ENCODE measurements around the gene RAB21. TPM values are rescaled to one million over a fixed set of nuclear protein-coding genes. Genes with fewer than 3 reads are reported as not detected.
"Not testable (repeated sequence)": the region's sequence is repeated elsewhere in the genome, so short reads cannot be mapped to it uniquely, and the experiment has no call there.

The RAB21 gene
- total RNA-seq, 1 donor from 2014 or later = 31.0 TPM

DNA sequence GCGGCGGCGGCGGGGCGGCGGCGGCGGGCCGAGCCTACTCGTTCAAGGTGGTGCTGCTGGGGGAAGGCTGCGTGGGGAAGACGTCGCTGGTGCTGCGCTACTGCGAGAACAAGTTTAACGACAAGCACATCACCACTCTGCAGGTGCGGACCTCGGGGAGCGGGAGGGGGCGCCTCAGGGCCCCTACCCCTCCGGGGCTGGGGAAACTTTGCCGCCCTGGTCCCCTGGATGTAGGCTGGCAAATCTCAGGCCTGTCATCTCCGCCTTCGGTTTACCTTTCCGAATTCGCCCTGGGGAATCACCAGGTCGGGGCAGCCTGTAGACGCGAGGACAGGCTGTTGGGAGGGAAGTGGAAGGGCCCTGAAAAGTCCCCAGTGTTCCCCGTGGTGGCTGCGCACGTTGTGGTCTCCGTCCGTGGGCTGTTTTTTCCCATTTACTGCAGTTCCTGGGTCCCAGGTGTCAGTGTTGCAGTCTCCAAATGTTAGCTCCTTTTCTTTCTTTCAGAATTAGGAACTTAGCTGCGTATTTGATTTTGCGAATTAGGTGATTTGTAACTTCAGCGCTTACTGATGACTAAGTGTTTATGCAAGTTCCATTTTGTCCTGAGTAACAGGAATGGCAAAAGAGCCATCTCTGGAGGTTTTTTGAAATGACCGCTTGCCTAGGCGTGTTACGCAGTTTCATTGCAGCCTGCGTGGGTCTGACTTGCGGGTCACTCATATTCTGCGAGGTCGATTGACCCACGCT lies 656 bp downstream of the RAB21 start:
- Histone ChIP-seq H3K27me3 (ENCODE audit: control insufficient read depth, insufficient read depth, low read length) (no peaks in the 10 kb centered on the region), H3K36me3 (ENCODE audit: control insufficient read depth, insufficient read depth, low read length) (no peaks in the 10 kb centered on the region), H3K4me3 (ENCODE audit: low read depth, low read length) (peak overlapping the region; percentile 83)
- peak; percentile 2 for TF ChIP-seq CTCF (IDR thresholded peaks at IDR 0.05; ENCODE audit: insufficient read depth, low read length, poor library complexity, severe bottlenecking)
- DNase-seq (ENCODE audit: low read depth) = peak; percentile 31

DNA sequence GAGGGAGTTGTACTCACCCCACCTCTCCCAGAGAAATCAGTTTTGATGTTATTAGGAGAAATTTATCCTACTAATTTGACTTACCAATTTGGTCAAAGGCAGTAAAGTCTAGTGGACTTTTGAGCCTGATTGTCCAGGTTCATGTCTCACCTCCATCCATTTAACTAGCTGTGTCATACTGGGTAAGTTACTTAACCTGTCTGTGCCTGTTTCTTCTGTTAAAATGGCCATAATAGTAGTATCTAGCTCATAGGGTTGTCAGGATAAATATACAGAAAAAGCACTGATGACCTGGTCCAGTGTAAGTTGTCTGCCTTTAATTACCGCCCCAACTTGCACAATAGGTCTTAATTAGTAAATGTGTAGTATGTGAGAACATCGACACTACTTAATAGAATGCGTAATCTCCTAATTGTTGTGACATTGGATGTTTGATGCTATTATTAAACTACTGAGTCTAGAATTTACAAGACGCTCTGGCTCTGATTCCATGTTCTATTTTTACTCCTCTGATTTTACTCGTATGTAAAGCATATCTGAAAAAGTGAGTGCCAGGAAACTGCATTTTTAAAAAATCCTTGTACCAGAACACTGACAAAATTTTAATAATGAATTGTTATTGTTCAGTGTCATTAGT lies 1.5 kb downstream of the RAB21 start:
- H3K27me3 ChIP-seq (ENCODE audit: control insufficient read depth, insufficient read depth, low read length) = no peaks in the 10 kb centered on the region
- DNase-seq (ENCODE audit: low read depth) = no peak
- peak overlapping the region; percentile 83 for H3K4me3 ChIP-seq (ENCODE audit: low read depth, low read length)
- H3K36me3 ChIP-seq (ENCODE audit: control insufficient read depth, insufficient read depth, low read length) = no peaks in the 10 kb centered on the region
- TF ChIP-seq CTCF (IDR thresholded peaks at IDR 0.05; ENCODE audit: insufficient read depth, low read length, poor library complexity, severe bottlenecking) = no peak

GRCh38 chr12:71759941-71760340 lies 5.3 kb downstream of the RAB21 start:
- Histone ChIP-seq H3K27me3 (ENCODE audit: control insufficient read depth, insufficient read depth, low read length) (no peaks in the 10 kb centered on the region), H3K4me3 (ENCODE audit: low read depth, low read length) (no peak overlapping the region), H3K36me3 (ENCODE audit: control insufficient read depth, insufficient read depth, low read length) (no peaks in the 10 kb centered on the region)
- no peak for TF ChIP-seq CTCF (IDR thresholded peaks at IDR 0.05; ENCODE audit: insufficient read depth, low read length, poor library complexity, severe bottlenecking)
- no peak for DNase-seq (ENCODE audit: low read depth)

DNA sequence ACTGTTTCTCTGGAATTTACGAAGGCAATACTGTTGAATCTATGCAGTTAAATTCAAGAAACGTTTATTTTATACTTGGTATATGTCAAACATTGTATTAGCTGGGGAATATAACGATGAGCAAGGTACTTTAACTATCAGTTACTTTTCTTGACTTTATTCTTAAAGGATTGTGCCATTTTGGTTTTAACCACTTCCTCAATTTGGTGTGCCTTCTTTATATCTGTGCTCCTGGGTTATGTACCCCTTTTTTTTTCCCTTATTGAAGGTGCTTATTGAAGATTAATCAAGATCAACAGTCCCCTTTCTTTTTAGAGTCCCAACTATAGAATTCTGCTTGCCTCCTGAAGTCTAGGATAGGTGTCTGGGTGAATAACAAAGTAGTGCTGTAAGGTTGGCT lies 5.8 kb downstream of the RAB21 start:
- Histone ChIP-seq H3K36me3 (ENCODE audit: control insufficient read depth, insufficient read depth, low read length) (no peaks in the 10 kb centered on the region), H3K4me3 (ENCODE audit: low read depth, low read length) (no peak overlapping the region), H3K27me3 (ENCODE audit: control insufficient read depth, insufficient read depth, low read length) (no peaks in the 10 kb centered on the region)
- TF ChIP-seq CTCF (IDR thresholded peaks at IDR 0.05; ENCODE audit: insufficient read depth, low read length, poor library complexity, severe bottlenecking) = no peak
- no peak for DNase-seq (ENCODE audit: low read depth)

GRCh38 chr12:71761354-71761753 lies 6.7 kb downstream of the RAB21 start:
- H3K36me3 ChIP-seq (ENCODE audit: control insufficient read depth, insufficient read depth, low read length); H3K4me3 ChIP-seq (ENCODE audit: low read depth, low read length); DNase-seq (ENCODE audit: low read depth); H3K27me3 ChIP-seq (ENCODE audit: control insufficient read depth, insufficient read depth, low read length): not testable (repeated sequence)

DNA sequence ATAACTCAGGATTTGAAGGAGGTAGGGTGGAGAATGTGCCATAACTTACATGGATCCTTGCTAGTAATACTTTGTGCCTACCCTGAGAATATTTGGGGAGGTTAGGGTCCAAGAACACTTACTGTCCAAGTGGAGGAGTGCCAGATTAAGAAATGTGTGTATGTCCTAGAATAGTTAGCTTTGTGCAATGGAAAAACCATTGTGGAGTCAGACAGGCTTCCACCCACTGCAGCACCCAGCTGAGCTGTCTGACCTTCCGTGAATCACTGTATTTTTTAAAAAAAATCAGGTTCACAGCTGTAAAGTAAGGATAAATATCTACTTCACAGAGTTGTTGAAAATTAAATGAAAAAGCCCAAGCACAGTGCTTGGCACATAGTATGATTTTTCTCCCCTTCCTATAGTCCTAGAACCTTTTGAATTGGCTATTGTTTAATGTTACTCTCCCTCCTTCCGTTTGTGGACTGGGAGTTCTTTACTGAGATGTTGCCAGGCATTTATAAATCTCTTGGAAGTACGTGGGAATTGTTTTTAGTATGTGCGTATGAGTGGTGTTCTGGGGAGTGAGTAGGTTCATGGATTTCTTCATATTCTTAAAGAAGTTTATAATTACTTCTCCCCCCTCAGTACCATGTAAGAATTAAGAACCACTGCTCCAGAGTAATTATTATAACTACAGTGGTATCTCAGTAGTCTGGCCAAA lies 9.2 kb downstream of the RAB21 start:
- no peak for DNase-seq (ENCODE audit: low read depth)
- H3K36me3 ChIP-seq (ENCODE audit: control insufficient read depth, insufficient read depth, low read length) = no peaks in the 10 kb centered on the region
- H3K27me3 ChIP-seq (ENCODE audit: control insufficient read depth, insufficient read depth, low read length) = no peaks in the 10 kb centered on the region

More for the DNA sequence above, 9.2 kb downstream of the RAB21 start:
- no peak for TF ChIP-seq CTCF (IDR thresholded peaks at IDR 0.05; ENCODE audit: insufficient read depth, low read length, poor library complexity, severe bottlenecking)
- H3K4me3 ChIP-seq (ENCODE audit: low read depth, low read length) = no peak overlapping the region

Data from kidney epithelial cell (primary cell).